OCI-LY7 (cell line): ENCODE measurements around the gene ZNF277. TPM values are rescaled to one million over a fixed set of nuclear protein-coding genes. Genes with fewer than 3 reads are reported as not detected.

ENCODE experiments used
- BruUV-seq: library from RNA; stranded (reverse); fragments of 400-500 nt; replicated peaks from 2 replicates; lab custom pipeline; 2021; lab: Mats Ljungman, UMichigan
- CTCF ChIA-PET: fragments of 300-600 bp; sonication (Branson Sonifier 250); formaldehyde crosslinking; loops from one replicate; lab custom pipeline; 2022; ENCODE audit warnings: antibody characterized with exemption; ENCODE audit not compliant: unreplicated experiment; lab: Charles Lee
- POLR2A ChIA-PET: fragments of 300-600 bp; sonication (Branson Sonifier 250); formaldehyde crosslinking; loops from one replicate; lab custom pipeline; 2022; ENCODE audit warnings: antibody characterized with exemption; lab: Charles Lee
- DNase-seq: peaks from one replicate; pipeline ENCODE4 v3.0.0-alpha.2; 2015; ENCODE audit warnings: low spot score
- H2AFZ ChIP-seq: fragments of 200-600 bp; sonication (generic), shearing (Covaris generic); 2 replicates; pipeline ENCODE4 v1.6.1; 2014; ENCODE audit warnings: mild to moderate bottlenecking, antibody characterized with exemption, low read length, moderate library complexity
- H3K27ac ChIP-seq: fragments of 200-600 bp; sonication (generic); 2 replicates; pipeline ENCODE4 v1.5.1; 2014; ENCODE audit warnings: mixed run types, low read depth, mild to moderate bottlenecking, moderate library complexity, low read length, inconsistent platforms; ENCODE audit not compliant: poor library complexity, severe bottlenecking
- H3K36me3 ChIP-seq: fragments of 200-600 bp; sonication (generic); 2 replicates; pipeline ENCODE4 v1.6.1; 2014; ENCODE audit warnings: mild to moderate bottlenecking, antibody characterized with exemption, low read length, moderate library complexity, mixed read lengths; ENCODE audit not compliant: insufficient read depth
- H3K4me1 ChIP-seq: fragments of 200-600 bp; sonication (generic); 2 replicates; pipeline ENCODE4 v1.5.1; 2014; ENCODE audit warnings: mild to moderate bottlenecking, low read length; ENCODE audit not compliant: insufficient read depth, poor library complexity, severe bottlenecking
- H3K4me2 ChIP-seq: fragments of 200-600 bp; sonication (generic); 2 replicates; pipeline ENCODE4 v1.6.1; 2014; ENCODE audit warnings: mild to moderate bottlenecking, low read length
- H3K4me3 ChIP-seq: fragments of 200-600 bp; sonication (generic); 2 replicates; pipeline ENCODE4 v1.5.1; 2014; ENCODE audit warnings: mild to moderate bottlenecking, low read depth, low read length; ENCODE audit not compliant: poor library complexity, severe bottlenecking
- H3K79me2 ChIP-seq: fragments of 200-600 bp; sonication (generic); 2 replicates; pipeline ENCODE4 v1.6.1; 2016; ENCODE audit warnings: low read depth, mild to moderate bottlenecking, low read length, moderate library complexity, mixed read lengths; ENCODE audit not compliant: insufficient read depth
- H3K9me2 ChIP-seq: fragments of 200-600 bp; sonication (generic); 2 replicates; pipeline ENCODE4 v1.6.1; 2016; ENCODE audit warnings: mild to moderate bottlenecking, low read length, mixed read lengths; ENCODE audit not compliant: insufficient read depth
- H3K9me3 ChIP-seq: fragments of 200-600 bp; sonication (generic); 2 replicates; pipeline ENCODE4 v1.6.1; 2014; ENCODE audit warnings: mild to moderate bottlenecking, mixed run types, low read length, mixed read lengths
- H4K20me1 ChIP-seq: fragments of 200-600 bp; sonication (generic); 2 replicates; pipeline ENCODE4 v1.6.1; 2014; ENCODE audit warnings: mild to moderate bottlenecking, antibody characterized with exemption, low read length, moderate library complexity, mixed read lengths; ENCODE audit not compliant: insufficient read depth
- CTCF ChIP-seq: fragments of 200-600 bp; sonication (generic); conservative IDR thresholded peaks from 2 replicates; pipeline ENCODE4 v1.5.1; 2014; ENCODE audit warnings: mild to moderate bottlenecking, antibody characterized with exemption, low read length, moderate library complexity, mixed read lengths
- EZH2phosphoT487 ChIP-seq: fragments of 200-600 bp; sonication (generic); IDR thresholded peaks from 2 replicates; pipeline ENCODE4 v1.6.1; 2018; ENCODE audit warnings: low read depth, borderline replicate concordance, mild to moderate bottlenecking, mixed run types, antibody characterized with exemption, low read length, moderate library complexity, mixed read lengths
- intact Hi-C: fragments of 100-400 bp; cut with micrococcal nuclease; formaldehyde crosslinking; loops from one replicate; pipeline ENCODE4 v1.10.0; 2022; ENCODE audit not compliant: unreplicated experiment
- total RNA-seq, 2 experiments: library from RNA; depleted of rRNA in 1 of 2; stranded (reverse); fragments of >200 nt in 1 of 2; shearing (Covaris generic) in 1 of 2; gene quantifications; 2 replicates each; pipeline ENCODE4 v1.2.3, GENCODE V29; 2014 to 2022

The ZNF277 gene
- total RNA-seq, 2 experiments from 2014 or later, result 18.1 to 20.5 TPM

DNA sequence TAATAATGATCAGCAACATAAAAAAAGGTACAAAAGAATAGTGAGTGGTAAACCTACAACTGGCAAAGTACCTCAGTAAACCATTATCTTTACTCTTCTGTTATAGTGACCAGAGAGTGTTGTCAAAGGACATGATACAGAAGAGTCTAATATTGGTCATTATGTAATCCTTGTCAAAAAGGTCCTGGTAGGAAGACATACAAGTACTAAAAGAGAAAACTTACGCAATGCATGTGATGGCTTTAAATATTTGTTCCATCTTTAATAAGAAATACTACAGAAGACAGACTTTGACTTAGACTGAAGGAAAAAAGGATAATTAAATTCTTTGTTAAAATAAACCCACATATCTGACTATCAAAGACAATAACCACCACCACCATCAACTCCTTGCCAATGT is 6.8 kb upstream of the ZNF277 start:
- Histone ChIP-seq H3K4me3 (no peak overlapping the region), H3K9me2 (no peaks in the 10 kb centered on the region), H2AFZ (no peak overlapping the region), H3K36me3 (no peaks in the 10 kb centered on the region), H3K9me3 (no peaks in the 10 kb centered on the region), H3K4me1 (peaks cover 9% of the 10 kb centered on the region), H3K79me2 (no peaks in the 10 kb centered on the region), H3K27ac (no peak overlapping the region), H4K20me1 (no peaks in the 10 kb centered on the region), H3K4me2 (no peak overlapping the region)
- BruUV-seq, result no TSS peak
- TF ChIP-seq CTCF (no peak), EZH2phosphoT487 (no peak)
- intact Hi-C loops, result loop anchor here (10.0 kb wide), 2 partner anchors 635 to 915 kb away; partner anchors contain the start of genes IMMP2L and SMIM30
- POLR2A ChIA-PET, result interaction anchor here (0.6 kb wide), 1 partner anchor 56 kb away, joined by 4 read pairs; no protein-coding TSS in a partner anchor
- no peak for DNase-seq
- CTCF ChIA-PET, result no interaction called here

- H3K27ac ChIP-seq, result no peak overlapping the region
- no peak for DNase-seq
- no peaks in the 10 kb centered on the region for H4K20me1 ChIP-seq
- no TSS peak for BruUV-seq
- H3K4me1 ChIP-seq, result peaks cover 16% of the 10 kb centered on the region
- no peaks in the 10 kb centered on the region for H3K79me2 ChIP-seq
- no peak overlapping the region for H3K4me3 ChIP-seq
- TF ChIP-seq CTCF, result no peak
- TF ChIP-seq EZH2phosphoT487, result no peak
- POLR2A ChIA-PET, result no interaction called here
- H3K36me3 ChIP-seq, result no peaks in the 10 kb centered on the region
- H3K9me2 ChIP-seq, result no peaks in the 10 kb centered on the region
- H3K4me2 ChIP-seq, result no peak overlapping the region
- H2AFZ ChIP-seq, result no peak overlapping the region
- intact Hi-C loops, result loop anchor here (10.0 kb wide), 2 partner anchors 637 to 913 kb away; partner anchors contain the start of genes IMMP2L and SMIM30
- CTCF ChIA-PET, result no interaction called here
- no peaks in the 10 kb centered on the region for H3K9me3 ChIP-seq
Measured at GRCh38 chr7:112201411-112201810, 5.1 kb upstream of the ZNF277 start.

DNA sequence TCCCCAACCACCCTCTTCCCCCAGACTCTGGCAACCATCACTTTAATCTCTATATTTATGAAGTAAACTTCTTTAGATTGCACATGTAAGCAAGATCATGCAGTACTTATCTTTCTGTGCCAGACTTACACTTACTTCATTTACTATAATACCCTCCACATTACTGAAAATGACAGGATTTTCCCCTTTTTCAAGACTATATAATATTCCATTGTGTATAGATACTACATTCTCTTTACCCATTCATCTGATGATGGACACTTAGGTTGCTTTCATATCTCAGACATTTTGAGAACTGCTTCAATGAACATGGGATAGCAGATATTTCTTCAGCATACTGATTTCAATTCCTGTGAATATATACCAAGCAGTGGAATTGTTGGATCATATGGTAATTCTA is 4.7 kb upstream of the ZNF277 start:
- TF ChIP-seq CTCF, result no peak
- TF ChIP-seq EZH2phosphoT487, result no peak
- no peaks in the 10 kb centered on the region for H3K79me2 ChIP-seq
- H3K4me2 ChIP-seq, result no peak overlapping the region
- H4K20me1 ChIP-seq, result no peaks in the 10 kb centered on the region
- ChIA-PET CTCF (no interaction called here), POLR2A (no interaction called here)
- H3K9me3 ChIP-seq, result no peaks in the 10 kb centered on the region
- H3K4me3 ChIP-seq, result no peak overlapping the region
- H3K27ac ChIP-seq, result no peak overlapping the region
- no peak for DNase-seq
- no TSS peak for BruUV-seq
- no peaks in the 10 kb centered on the region for H3K9me2 ChIP-seq
- H2AFZ ChIP-seq, result no peak overlapping the region
- no peaks in the 10 kb centered on the region for H3K36me3 ChIP-seq
- H3K4me1 ChIP-seq, result peaks cover 16% of the 10 kb centered on the region
- intact Hi-C loops, result loop anchor here (10.0 kb wide), 2 partner anchors 637 to 913 kb away; partner anchors contain the start of genes IMMP2L and SMIM30
